GM12801 (cell line): ENCODE measurements around the gene GABRR2.

Experiments
- CTCF ChIP-seq: IDR thresholded peaks from one replicate; pipeline ENCODE4 v1.5.1; 2011; ENCODE audit warnings: control low read depth; ENCODE audit not compliant: insufficient read length; ENCODE audit errors: extremely low read depth

Gene GABRR2

GRCh38 chr6:89251976-89252375 is 63.1 kb downstream of the GABRR2 start:
- TF ChIP-seq CTCF: no peak

GRCh38 chr6:89251170-89251569 is 63.9 kb downstream of the GABRR2 start:
- TF ChIP-seq CTCF: no peak

GRCh38 chr6:89250239-89250638 is 64.9 kb downstream of the GABRR2 start:
- TF ChIP-seq CTCF: no peak

GRCh38 chr6:89244241-89244985 is 70.7 kb downstream of the GABRR2 start:
- TF ChIP-seq CTCF: no peak

- no peak for TF ChIP-seq CTCF
Measured at GRCh38 chr6:89243331-89243629, 71.8 kb downstream of the GABRR2 start.

- TF ChIP-seq CTCF: no peak
Measured at GRCh38 chr6:89242574-89243330, 72.3 kb downstream of the GABRR2 start.

- TF ChIP-seq CTCF: no peak
Measured at GRCh38 chr6:89239338-89239737, 75.8 kb downstream of the GABRR2 start.
